Natural killer cell treated with Interleukin-12 subunit alpha and Interleukin-12 subunit beta and Interleukin-15 and Interleukin-18, amount 100 ng/mL, for 72 hours (primary cell): Measurements from ENCODE around the gene EXOSC5. TPM values are rescaled to one million over a fixed set of nuclear protein-coding genes. Genes with fewer than 3 reads are reported as not detected.
A peak's percentile ranks its signal among the peaks of the same experiment; 100 is the strongest.
"Not testable (repeated sequence)": the region's sequence is repeated elsewhere in the genome, so short reads cannot be mapped to it uniquely, and the experiment has no call there.

Experiments used
- ATAC-seq, 2 donors: fragments of 150-1000 bp; cut with Tn5 transposase in 1 of 2; sonication (Bioruptor Pico), chemical (Tn5 transposase) in 1 of 2; 2 replicates each; pipeline ENCODE4 v1.10.0; 2021
- DNase-seq: peaks from one replicate; pipeline ENCODE4 v3.0.0; 2022; ENCODE audit warnings: low spot score
- H3K27ac Mint-ChIP-seq, 2 donors: 1 replicate in 1 of 2; 2 replicates in 1 of 2; pipeline ENCODE4 v1.8.0; 2022; ENCODE audit warnings: mixed read lengths in 2 of 2, mild to moderate bottlenecking in 1 of 2, moderate library complexity in 1 of 2
- H3K27me3 Mint-ChIP-seq, 2 donors: 1 replicate in 1 of 2; 2 replicates in 1 of 2; pipeline ENCODE4 v1.8.0; 2022; ENCODE audit warnings: mixed read lengths in 2 of 2
- H3K36me3 Mint-ChIP-seq: one replicate; pipeline ENCODE4 v1.8.0; 2022; ENCODE audit warnings: mixed read lengths
- H3K4me1 Mint-ChIP-seq, 2 donors: 1 replicate in 1 of 2; 2 replicates in 1 of 2; pipeline ENCODE4 v1.8.0; 2022; ENCODE audit warnings: low read depth in 2 of 2, mixed read lengths in 2 of 2, mild to moderate bottlenecking in 1 of 2
- H3K4me3 Mint-ChIP-seq: one replicate; pipeline ENCODE4 v1.8.0; 2022; ENCODE audit warnings: mixed read lengths
- H3K9me3 Mint-ChIP-seq: 2 replicates; pipeline ENCODE4 v1.8.0; 2022; ENCODE audit warnings: mixed read lengths
- total RNA-seq, 2 donors: library from RNA; stranded (reverse); gene quantifications; one replicate each; pipeline ENCODE4 v1.2.3, GENCODE V29; 2022

Gene EXOSC5
- total RNA-seq, 2 donors from 2014 or later = 31.5 to 56.6 TPM

DNA sequence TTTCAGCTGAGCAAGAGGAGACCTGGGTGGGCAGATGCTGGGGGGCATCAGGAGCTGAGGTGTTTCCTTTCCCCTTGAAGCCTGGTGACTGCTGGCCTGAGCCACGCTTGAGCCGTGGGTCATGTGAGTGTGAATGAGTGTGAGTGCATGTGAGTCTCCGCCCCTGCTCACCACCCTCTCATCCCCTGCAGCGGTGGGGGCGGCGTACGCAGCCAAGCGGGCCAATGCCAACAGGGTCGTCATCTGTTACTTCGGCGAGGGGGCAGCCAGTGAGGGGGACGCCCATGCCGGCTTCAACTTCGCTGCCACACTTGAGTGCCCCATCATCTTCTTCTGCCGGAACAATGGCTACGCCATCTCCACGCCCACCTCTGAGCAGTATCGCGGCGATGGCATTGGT, 24.8 kb upstream of the EXOSC5 start:
- Mint-ChIP-seq H3K4me1 (peaks cover 3 to 15% of the 10 kb centered on the region in 2 donors), H3K9me3 (no peaks in the 10 kb centered on the region), H3K27ac (peak overlapping the region in 1 of 2 donors; percentile 52), H3K4me3 (no peak overlapping the region), H3K27me3 (no peaks in the 10 kb centered on the region), H3K36me3 (no peaks in the 10 kb centered on the region)
- DNase-seq (no peak), ATAC-seq (no peak)

GRCh38 chr19:41421314-41421713, 24.2 kb upstream of the EXOSC5 start:
- Mint-ChIP-seq H3K36me3 (no peaks in the 10 kb centered on the region), H3K4me1 (peaks cover 0 to 10% of the 10 kb centered on the region in 2 donors), H3K27me3 (no peaks in the 10 kb centered on the region), H3K9me3 (no peaks in the 10 kb centered on the region), H3K27ac (no peak overlapping the region), H3K4me3 (no peak overlapping the region)
- DNase-seq (no peak), ATAC-seq (no peak)

DNA sequence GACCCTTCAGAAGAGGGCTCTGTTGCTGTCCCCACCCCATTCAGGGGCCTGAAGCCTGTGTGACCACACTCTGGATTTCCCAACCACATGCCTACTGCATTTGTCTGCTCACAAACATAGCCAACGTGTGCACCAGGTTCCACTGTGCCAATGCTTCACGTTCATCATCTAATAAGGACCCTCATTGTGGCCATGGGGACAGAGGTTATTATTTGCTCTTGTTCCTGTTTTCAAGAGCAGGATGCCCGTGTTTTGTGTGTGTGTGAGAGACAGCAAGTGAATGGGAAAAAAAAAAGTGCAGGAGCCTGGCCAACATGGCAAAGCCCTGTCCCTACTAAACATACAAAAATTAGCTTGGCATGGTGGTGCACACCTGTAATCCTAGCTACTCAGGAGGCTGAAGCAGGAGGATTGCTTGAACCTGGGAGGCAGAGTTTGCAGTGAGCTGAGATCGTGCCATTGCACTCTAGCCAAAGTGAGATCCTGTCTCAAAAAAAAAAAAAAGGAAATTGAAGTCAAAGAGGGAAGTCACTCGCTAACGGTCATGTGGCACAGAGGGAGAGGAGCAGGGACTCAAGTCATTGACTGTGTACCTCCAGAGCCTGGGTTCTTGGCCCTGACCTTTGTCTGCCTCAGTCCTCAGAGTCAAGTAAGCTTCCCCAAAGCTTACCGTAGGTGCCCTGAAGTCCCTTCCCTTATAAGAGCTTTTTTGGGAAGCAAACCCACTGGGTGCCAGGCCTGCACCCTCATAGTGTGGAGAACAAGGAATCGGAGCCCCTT, 23.1 kb upstream of the EXOSC5 start:
- Mint-ChIP-seq H3K4me1 (peaks cover 0 to 8% of the 10 kb centered on the region in 2 donors), H3K9me3 (no peaks in the 10 kb centered on the region), H3K27me3 (no peaks in the 10 kb centered on the region), H3K36me3 (no peaks in the 10 kb centered on the region), H3K4me3 (no peak overlapping the region), H3K27ac (no peak overlapping the region)
- ATAC-seq (no peak), DNase-seq (no peak)

DNA sequence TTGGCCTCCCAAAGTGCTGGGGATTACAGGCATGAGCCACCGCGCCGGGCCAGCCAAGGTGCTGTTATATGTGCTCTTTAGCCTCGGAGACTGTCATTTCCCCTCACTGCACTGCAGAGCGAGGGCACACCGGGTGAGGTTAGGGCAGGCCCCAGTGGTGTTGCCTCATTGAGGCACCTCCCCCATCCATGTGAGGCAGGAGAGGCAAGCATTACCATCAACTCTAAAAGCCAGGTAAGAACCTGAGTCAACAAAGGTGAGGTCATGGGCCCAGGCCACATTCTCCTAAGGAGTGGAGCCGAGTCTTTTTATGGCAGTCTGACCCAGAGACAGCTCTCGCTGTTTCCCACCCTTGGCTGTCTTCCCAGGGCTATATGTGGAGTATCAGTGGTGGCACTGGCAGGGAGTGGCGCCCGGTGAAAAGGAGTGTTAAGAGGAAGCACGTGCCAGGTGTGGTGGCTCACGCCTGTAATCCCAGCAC, 19.1 kb upstream of the EXOSC5 start:
- H3K27me3 Mint-ChIP-seq = no peaks in the 10 kb centered on the region
- no peak for DNase-seq
- H3K27ac Mint-ChIP-seq = no peak overlapping the region
- no peak for ATAC-seq
- H3K9me3 Mint-ChIP-seq = no peaks in the 10 kb centered on the region
- peaks cover 0 to 6% of the 10 kb centered on the region in 2 donors for H3K4me1 Mint-ChIP-seq
- H3K4me3 Mint-ChIP-seq = no peak overlapping the region
- peaks cover 5% of the 10 kb centered on the region for H3K36me3 Mint-ChIP-seq

GRCh38 chr19:41415154-41415571, 18.0 kb upstream of the EXOSC5 start:
- no peaks in the 10 kb centered on the region for H3K27me3 Mint-ChIP-seq
- no peaks in the 10 kb centered on the region for H3K9me3 Mint-ChIP-seq
- peaks cover 1 to 6% of the 10 kb centered on the region in 2 donors for H3K4me1 Mint-ChIP-seq
- no peak for ATAC-seq
- DNase-seq = no peak
- H3K27ac Mint-ChIP-seq = no peak overlapping the region
- no peak overlapping the region for H3K4me3 Mint-ChIP-seq
- H3K36me3 Mint-ChIP-seq = peaks cover 5% of the 10 kb centered on the region

- H3K4me1 Mint-ChIP-seq = peaks cover 8 to 12% of the 10 kb centered on the region in 2 donors
- no peaks in the 10 kb centered on the region for H3K9me3 Mint-ChIP-seq
- H3K36me3 Mint-ChIP-seq = peaks cover 5% of the 10 kb centered on the region
- H3K27ac Mint-ChIP-seq = no peak overlapping the region
- no peak overlapping the region for H3K4me3 Mint-ChIP-seq
- ATAC-seq (no peak), DNase-seq (no peak)
- H3K27me3 Mint-ChIP-seq = no peaks in the 10 kb centered on the region
Measured at GRCh38 chr19:41414461-41414860, 17.3 kb upstream of the EXOSC5 start.

- H3K4me1 Mint-ChIP-seq = peaks cover 13 to 17% of the 10 kb centered on the region in 2 donors
- H3K27ac Mint-ChIP-seq = no peak overlapping the region
- no peaks in the 10 kb centered on the region for H3K27me3 Mint-ChIP-seq
- H3K4me3 Mint-ChIP-seq = no peak overlapping the region
- ATAC-seq (no peak), DNase-seq (no peak)
- H3K9me3 Mint-ChIP-seq = no peaks in the 10 kb centered on the region
- peaks cover 5% of the 10 kb centered on the region for H3K36me3 Mint-ChIP-seq
Measured at GRCh38 chr19:41413947-41414346, 16.8 kb upstream of the EXOSC5 start.

DNA sequence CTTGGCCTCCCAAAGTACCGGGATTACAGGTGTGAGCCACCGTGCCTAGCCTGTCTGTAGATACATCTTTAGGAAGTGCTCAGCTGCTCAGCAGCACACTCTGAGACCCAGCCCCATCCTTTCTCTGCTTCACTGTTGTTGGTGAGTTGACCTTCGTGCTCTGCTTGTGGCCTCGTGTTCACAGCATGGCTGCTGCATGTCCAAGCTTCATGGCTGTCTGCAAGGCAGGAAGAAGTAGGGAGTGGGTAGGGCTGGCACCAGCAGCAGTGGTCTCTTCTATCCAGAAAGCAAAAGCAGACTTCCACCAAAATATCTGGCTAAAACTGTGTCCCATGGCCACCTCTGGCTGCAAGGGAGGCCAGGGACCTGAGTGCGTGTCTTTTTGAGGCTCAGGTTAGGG, 15.8 kb upstream of the EXOSC5 start:
- H3K4me1 Mint-ChIP-seq = peaks cover 15 to 19% of the 10 kb centered on the region in 2 donors
- H3K36me3 Mint-ChIP-seq = peaks cover 5% of the 10 kb centered on the region
- DNase-seq (no peak), ATAC-seq (no peak)
- no peaks in the 10 kb centered on the region for H3K9me3 Mint-ChIP-seq
- H3K27ac Mint-ChIP-seq = no peak overlapping the region
- H3K4me3 Mint-ChIP-seq = no peak overlapping the region
- H3K27me3 Mint-ChIP-seq = no peaks in the 10 kb centered on the region

GRCh38 chr19:41411968-41412265, 14.8 kb upstream of the EXOSC5 start:
- no peak for ATAC-seq
- no peak for DNase-seq
- peaks cover 15 to 21% of the 10 kb centered on the region in 2 donors for H3K4me1 Mint-ChIP-seq
- no peaks in the 10 kb centered on the region for H3K27me3 Mint-ChIP-seq
- H3K9me3 Mint-ChIP-seq = no peaks in the 10 kb centered on the region
- no peak overlapping the region for H3K27ac Mint-ChIP-seq
- peaks cover 5% of the 10 kb centered on the region for H3K36me3 Mint-ChIP-seq
- H3K4me3 Mint-ChIP-seq = no peak overlapping the region

DNA sequence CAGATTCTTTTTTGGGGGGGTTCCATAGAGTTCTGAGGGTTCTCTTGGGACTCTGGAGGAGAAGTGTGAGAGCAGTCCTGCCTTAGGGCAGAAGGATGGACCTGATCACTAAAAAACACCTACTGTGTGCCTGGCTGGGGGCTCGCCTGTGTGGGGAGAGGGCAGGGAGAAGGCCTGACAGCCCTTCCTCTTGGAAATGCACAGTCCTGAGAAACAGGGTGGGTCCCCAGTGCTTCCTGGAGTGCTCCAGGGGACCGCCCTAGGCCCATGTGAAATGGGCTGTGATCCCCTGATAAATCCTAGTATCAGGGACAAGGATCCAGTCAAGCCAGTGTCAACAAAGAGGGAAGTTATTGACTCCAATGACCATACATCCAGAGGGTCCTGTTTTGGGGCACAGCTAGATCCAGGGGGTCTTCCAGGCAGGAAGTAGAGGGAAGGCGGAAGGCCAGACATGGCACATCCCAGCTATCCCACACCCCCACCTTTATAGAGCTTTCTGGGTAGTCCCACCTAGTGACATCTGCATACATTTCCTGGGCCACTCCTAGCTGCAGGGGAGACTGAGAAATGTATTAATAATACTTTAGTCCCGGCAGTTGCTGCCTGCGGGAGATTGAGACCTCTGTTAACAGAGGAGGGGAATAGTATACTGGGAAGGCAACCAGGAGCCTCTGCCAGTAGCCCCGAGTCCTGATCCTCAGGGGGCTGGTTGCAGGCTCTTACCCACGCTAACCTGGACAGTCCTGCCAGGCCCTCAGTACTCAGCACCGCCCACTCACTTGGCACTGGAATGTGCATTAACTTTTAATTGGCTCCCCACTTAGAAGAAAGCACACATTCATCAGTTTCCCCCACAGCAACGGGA, 14.2 kb upstream of the EXOSC5 start:
- Mint-ChIP-seq H3K9me3 (no peaks in the 10 kb centered on the region), H3K4me1 (peaks cover 15 to 22% of the 10 kb centered on the region in 2 donors)

DNA sequence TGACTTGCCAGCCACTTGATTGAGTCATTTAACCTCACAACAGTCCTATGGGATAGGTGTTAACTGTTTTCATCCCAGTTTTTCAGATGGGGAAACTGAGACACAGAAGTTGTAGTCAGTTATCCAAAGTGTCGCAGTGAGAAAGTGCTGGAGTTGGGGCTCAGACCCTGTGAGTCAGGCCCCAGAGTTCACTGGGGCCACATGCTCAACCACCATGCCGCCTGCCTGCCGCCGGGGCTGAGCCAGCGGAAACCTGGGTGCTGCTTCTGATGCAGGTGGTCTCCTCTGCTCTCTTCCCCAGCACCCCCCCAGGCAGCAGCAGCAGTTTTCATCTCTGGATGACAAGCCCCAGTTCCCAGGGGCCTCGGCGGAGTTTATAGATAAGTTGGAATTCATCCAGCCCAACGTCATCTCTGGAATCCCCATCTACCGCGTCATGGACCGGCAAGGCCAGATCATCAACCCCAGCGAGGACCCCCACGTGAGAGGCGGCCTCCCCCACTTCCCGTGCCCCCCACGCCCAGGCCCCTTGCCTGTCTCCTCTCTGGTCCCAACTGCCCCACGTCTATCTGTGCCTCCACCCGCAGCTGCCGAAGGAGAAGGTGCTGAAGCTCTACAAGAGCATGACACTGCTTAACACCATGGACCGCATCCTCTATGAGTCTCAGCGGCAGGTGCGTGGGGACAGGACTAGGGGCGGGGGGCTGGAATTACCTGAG, 13.3 kb upstream of the EXOSC5 start:
- H3K9me3 Mint-ChIP-seq = no peaks in the 10 kb centered on the region
- H3K36me3 Mint-ChIP-seq = peaks cover 5% of the 10 kb centered on the region
- H3K4me3 Mint-ChIP-seq = peak overlapping the region; percentile 63
- H3K4me1 Mint-ChIP-seq = peaks cover 15 to 22% of the 10 kb centered on the region in 2 donors
- DNase-seq = no peak
- H3K27ac Mint-ChIP-seq = peak overlapping the region; percentile 74 to 86
- ATAC-seq = no peak
- no peaks in the 10 kb centered on the region for H3K27me3 Mint-ChIP-seq

More for the DNA sequence above, 14.2 kb upstream of the EXOSC5 start:
- Mint-ChIP-seq H3K27me3 (no peaks in the 10 kb centered on the region), H3K4me3 (no peak overlapping the region), H3K27ac (no peak overlapping the region), H3K36me3 (peaks cover 5% of the 10 kb centered on the region)
- DNase-seq = no peak
- no peak for ATAC-seq

DNA sequence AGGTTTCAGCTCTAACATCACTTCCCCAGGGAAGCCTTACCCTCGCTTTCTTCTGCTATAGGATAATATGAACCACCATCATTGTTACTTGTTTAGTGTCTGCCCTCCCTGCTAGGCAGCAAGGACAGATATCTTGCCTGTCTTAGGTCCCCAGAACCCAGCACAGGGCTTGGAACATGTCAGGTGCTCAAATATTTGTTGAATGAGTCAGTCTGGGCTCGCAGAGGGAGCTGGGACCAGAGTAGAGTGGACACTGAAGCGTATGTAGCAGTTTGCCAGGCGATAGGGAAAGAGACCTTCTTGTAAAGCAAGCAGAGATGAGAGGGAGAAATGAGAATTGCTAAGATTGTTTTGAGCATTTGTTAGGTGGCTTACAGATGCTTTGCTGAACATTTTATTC, 12.1 kb upstream of the EXOSC5 start:
- H3K27ac Mint-ChIP-seq = peak overlapping the region; percentile 74 to 86
- DNase-seq (no peak), ATAC-seq (peak in 1 of 2 donors; percentile 8)
- H3K27me3 Mint-ChIP-seq = no peaks in the 10 kb centered on the region
- H3K36me3 Mint-ChIP-seq = peaks cover 4% of the 10 kb centered on the region
- peak overlapping the region; percentile 33 for H3K4me3 Mint-ChIP-seq
- no peaks in the 10 kb centered on the region for H3K9me3 Mint-ChIP-seq
- peaks cover 15 to 22% of the 10 kb centered on the region in 2 donors for H3K4me1 Mint-ChIP-seq

DNA sequence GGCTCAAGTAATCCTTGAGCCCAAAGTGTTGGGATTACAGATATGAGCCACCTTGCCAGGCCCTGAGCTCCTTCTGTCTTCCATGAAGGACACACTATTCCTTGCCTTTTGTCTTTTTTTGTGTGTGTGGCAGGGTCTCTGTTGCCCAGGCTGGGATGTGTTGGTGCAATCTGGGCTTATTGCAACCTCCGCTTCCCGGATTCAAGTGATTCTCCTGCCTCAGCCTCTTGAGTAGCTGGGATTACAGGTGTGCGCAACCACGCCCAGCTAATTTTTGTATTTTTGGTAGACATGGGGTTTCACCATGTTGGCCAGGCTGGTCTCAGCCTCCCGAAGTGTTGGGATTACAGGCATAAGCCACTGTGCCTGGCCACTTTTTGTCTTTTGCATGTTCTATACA, 11.7 kb upstream of the EXOSC5 start:
- peak overlapping the region; percentile 74 to 86 for H3K27ac Mint-ChIP-seq
- ATAC-seq, H3K27me3 Mint-ChIP-seq, H3K4me3 Mint-ChIP-seq, DNase-seq, H3K36me3 Mint-ChIP-seq, H3K9me3 Mint-ChIP-seq: not testable (repeated sequence)
- H3K4me1 Mint-ChIP-seq = peaks cover 15 to 22% of the 10 kb centered on the region in 2 donors
